HEK293 (cell line): ENCODE data around the gene TLDC2.

Experiments used
- CTCF ChIA-PET: fragments of 350-600 bp; formaldehyde crosslinking; extraction: SDS; loops from one replicate; lab custom pipeline; 2021; ENCODE audit warnings: antibody characterized with exemption; lab: Yijun Ruan, JAX
- POLR2A ChIA-PET: fragments of 300-600 bp; formaldehyde crosslinking; extraction: SDS; loops from one replicate; lab custom pipeline; 2020; ENCODE audit warnings: antibody characterized with exemption, inconsistent platforms; lab: Yijun Ruan, JAX
- H3K27ac ChIP-seq: fragments of 200-500 bp; sonication (Bioruptor generic); 2 replicates; pipeline ENCODE4 v1.5.1; 2014; ENCODE audit warnings: low read depth, low read length, control low read depth, inconsistent platforms; ENCODE audit errors: extremely low read depth
- H3K36me3 ChIP-seq, 2 experiments: fragments of 200-500 bp in 1 of 2; sonication (Bioruptor generic) in 1 of 2; 1 replicate in 1 of 2; 2 replicates in 1 of 2; pipeline ENCODE4 v1.5.1; 2014 to 2017; ENCODE audit warnings: inconsistent platforms in 2 of 2, low read length in 2 of 2; ENCODE audit not compliant: control insufficient read depth in 2 of 2, insufficient read depth in 1 of 2
- H3K4me1 ChIP-seq: fragments of 200-500 bp; sonication (Bioruptor generic); 2 replicates; pipeline ENCODE4 v1.5.1; 2014; ENCODE audit warnings: mild to moderate bottlenecking, low read length, inconsistent platforms; ENCODE audit not compliant: control insufficient read depth, insufficient read depth
- H3K4me3 ChIP-seq: 2 replicates; pipeline ENCODE4 v1.5.1; 2011; ENCODE audit warnings: low read depth, mild to moderate bottlenecking, control low read depth, low read length, moderate library complexity
- H3K9me3 ChIP-seq: fragments of 200-500 bp; sonication (Bioruptor generic); 2 replicates; pipeline ENCODE4 v1.5.1; 2014; ENCODE audit warnings: low read depth, low read length, inconsistent platforms; ENCODE audit not compliant: control insufficient read depth, insufficient read depth
- BCL11A ChIP-seq: fragments of 450-650 bp; formaldehyde crosslinking; IDR thresholded peaks from 2 replicates; pipeline ENCODE4 v1.5.1; 2016; ENCODE audit warnings: low read depth, missing biosample characterization, missing genetic modification characterization
- BCL11B ChIP-seq: fragments of 450-650 bp; formaldehyde crosslinking; IDR thresholded peaks from 2 replicates; pipeline ENCODE4 v1.5.1; 2016; ENCODE audit warnings: low read depth, missing biosample characterization, missing genetic modification characterization
- EGR2 ChIP-seq: fragments of 450-650 bp; formaldehyde crosslinking; IDR thresholded peaks from 2 replicates; pipeline ENCODE4 v1.5.1; 2016; ENCODE audit warnings: low read depth, missing biosample characterization, missing genetic modification characterization
- KLF7 ChIP-seq: fragments of 450-650 bp; formaldehyde crosslinking; IDR thresholded peaks from 2 replicates; pipeline ENCODE4 v1.5.1; 2016; ENCODE audit warnings: missing biosample characterization, missing genetic modification characterization, borderline replicate concordance
- KLF8 ChIP-seq: fragments of 450-650 bp; formaldehyde crosslinking; IDR thresholded peaks from 2 replicates; pipeline ENCODE4 v1.5.1; 2016; ENCODE audit warnings: missing biosample characterization, missing genetic modification characterization
- OSR2 ChIP-seq: fragments of 450-650 bp; formaldehyde crosslinking; IDR thresholded peaks from 2 replicates; pipeline ENCODE4 v1.5.1; 2016; ENCODE audit warnings: missing biosample characterization, missing genetic modification characterization
- TSHZ1 ChIP-seq: fragments of 450-650 bp; formaldehyde crosslinking; IDR thresholded peaks from 2 replicates; pipeline ENCODE4 v1.5.1; 2016; ENCODE audit warnings: missing biosample characterization, missing genetic modification characterization, borderline replicate concordance
- YY2 ChIP-seq: fragments of 450-650 bp; formaldehyde crosslinking; IDR thresholded peaks from 2 replicates; pipeline ENCODE4 v1.5.1; 2016; ENCODE audit warnings: missing biosample characterization, missing genetic modification characterization
- ZIC2 ChIP-seq: fragments of 450-650 bp; formaldehyde crosslinking; IDR thresholded peaks from 2 replicates; pipeline ENCODE4 v1.5.1; 2016; ENCODE audit warnings: missing biosample characterization, missing genetic modification characterization
- ZNF114 ChIP-seq: fragments of 450-650 bp; formaldehyde crosslinking; IDR thresholded peaks from 2 replicates; pipeline ENCODE4 v1.5.0; 2017; ENCODE audit warnings: missing biosample characterization, missing genetic modification characterization
- ZNF121 ChIP-seq: fragments of 450-650 bp; formaldehyde crosslinking; IDR thresholded peaks from 2 replicates; pipeline ENCODE4 v1.5.1; 2016; ENCODE audit warnings: missing biosample characterization, missing genetic modification characterization
- ZNF133 ChIP-seq: fragments of 450-650 bp; formaldehyde crosslinking; IDR thresholded peaks from 2 replicates; pipeline ENCODE4 v1.5.1; 2016; ENCODE audit warnings: missing biosample characterization, missing genetic modification characterization
- ZNF174 ChIP-seq: fragments of 450-650 bp; formaldehyde crosslinking; IDR thresholded peaks from 2 replicates; pipeline ENCODE4 v1.5.0; 2017; ENCODE audit warnings: missing biosample characterization, mild to moderate bottlenecking, missing genetic modification characterization
- ZNF354C ChIP-seq: fragments of 450-650 bp; formaldehyde crosslinking; IDR thresholded peaks from 2 replicates; pipeline ENCODE4 v1.5.1; 2016; ENCODE audit warnings: missing biosample characterization, missing genetic modification characterization, low read depth, borderline replicate concordance
- ZNF398 ChIP-seq: fragments of 450-650 bp; formaldehyde crosslinking; IDR thresholded peaks from 2 replicates; pipeline ENCODE4 v1.5.1; 2017; ENCODE audit warnings: missing biosample characterization, missing genetic modification characterization
- ZNF488 ChIP-seq: fragments of 450-650 bp; formaldehyde crosslinking; IDR thresholded peaks from 2 replicates; pipeline ENCODE4 v1.5.1; 2016; ENCODE audit warnings: missing biosample characterization, missing genetic modification characterization
- ZNF549 ChIP-seq: fragments of 450-650 bp; IDR thresholded peaks from 2 replicates; pipeline ENCODE4 v1.5.1; 2018; ENCODE audit warnings: missing biosample characterization, missing genetic modification characterization, mild to moderate bottlenecking, inconsistent platforms, moderate library complexity
- ZNF560 ChIP-seq: fragments of 450-650 bp; formaldehyde crosslinking; IDR thresholded peaks from 2 replicates; pipeline ENCODE4 v1.5.1; 2017; ENCODE audit warnings: missing biosample characterization, missing genetic modification characterization, borderline replicate concordance
- ZNF600 ChIP-seq: fragments of 450-650 bp; formaldehyde crosslinking; IDR thresholded peaks from 2 replicates; pipeline ENCODE4 v1.5.1; 2016; ENCODE audit warnings: missing biosample characterization, missing genetic modification characterization
- ZNF624 ChIP-seq: fragments of 450-650 bp; formaldehyde crosslinking; IDR thresholded peaks from 2 replicates; pipeline ENCODE4 v1.5.1; 2017; ENCODE audit warnings: missing biosample characterization, missing genetic modification characterization
- ZNF629 ChIP-seq: fragments of 450-650 bp; formaldehyde crosslinking; IDR thresholded peaks from 2 replicates; pipeline ENCODE4 v1.5.1; 2017; ENCODE audit warnings: missing biosample characterization, missing genetic modification characterization
- ZNF639 ChIP-seq: fragments of 450-650 bp; formaldehyde crosslinking; IDR thresholded peaks from 2 replicates; pipeline ENCODE4 v1.5.1; 2016; ENCODE audit warnings: missing biosample characterization, missing genetic modification characterization
- ZNF768 ChIP-seq: fragments of 450-650 bp; formaldehyde crosslinking; IDR thresholded peaks from 2 replicates; pipeline ENCODE4 v1.5.1; 2018; ENCODE audit warnings: missing biosample characterization, mild to moderate bottlenecking, missing genetic modification characterization
- ZSCAN30 ChIP-seq: fragments of 450-650 bp; IDR thresholded peaks from 2 replicates; pipeline ENCODE4 v1.5.1; 2018; ENCODE audit warnings: missing biosample characterization, mild to moderate bottlenecking, missing genetic modification characterization, moderate library complexity
- TF ChIP-seq, protein P1 (sequence below): fragments of 450-650 bp; formaldehyde crosslinking; IDR thresholded peaks from 2 replicates; pipeline ENCODE4 v1.5.1; 2016; ENCODE audit warnings: missing biosample characterization, missing genetic modification characterization

Gene TLDC2

GRCh38 chr20:36881331-36881730 lies 5.4 kb downstream of the TLDC2 start:
- H3K27ac ChIP-seq, result no peak overlapping the region
- no peak overlapping the region for H3K4me3 ChIP-seq
- TF ChIP-seq KLF7 (tag by site-specific recombination) (no peak), ZNF398 (tag by site-specific recombination) (no peak), ZNF624 (tag by site-specific recombination) (no peak), ZNF133 (no peak), ZNF114 (no peak), ZSCAN30 (no peak), BCL11B (no peak), OSR2 (tag by site-specific recombination) (no peak), ZNF354C (no peak), ZNF768 (tag by site-specific recombination) (no peak), BCL11A (tag by site-specific recombination) (no peak), ZNF560 (tag by site-specific recombination) (no peak), YY2 (tag by site-specific recombination) (no peak), ZNF121 (tag by site-specific recombination) (no peak), ZNF549 (tag by site-specific recombination) (no peak), ZNF174 (tag by site-specific recombination) (no peak)
- TF ChIP-seq, protein P1, sequence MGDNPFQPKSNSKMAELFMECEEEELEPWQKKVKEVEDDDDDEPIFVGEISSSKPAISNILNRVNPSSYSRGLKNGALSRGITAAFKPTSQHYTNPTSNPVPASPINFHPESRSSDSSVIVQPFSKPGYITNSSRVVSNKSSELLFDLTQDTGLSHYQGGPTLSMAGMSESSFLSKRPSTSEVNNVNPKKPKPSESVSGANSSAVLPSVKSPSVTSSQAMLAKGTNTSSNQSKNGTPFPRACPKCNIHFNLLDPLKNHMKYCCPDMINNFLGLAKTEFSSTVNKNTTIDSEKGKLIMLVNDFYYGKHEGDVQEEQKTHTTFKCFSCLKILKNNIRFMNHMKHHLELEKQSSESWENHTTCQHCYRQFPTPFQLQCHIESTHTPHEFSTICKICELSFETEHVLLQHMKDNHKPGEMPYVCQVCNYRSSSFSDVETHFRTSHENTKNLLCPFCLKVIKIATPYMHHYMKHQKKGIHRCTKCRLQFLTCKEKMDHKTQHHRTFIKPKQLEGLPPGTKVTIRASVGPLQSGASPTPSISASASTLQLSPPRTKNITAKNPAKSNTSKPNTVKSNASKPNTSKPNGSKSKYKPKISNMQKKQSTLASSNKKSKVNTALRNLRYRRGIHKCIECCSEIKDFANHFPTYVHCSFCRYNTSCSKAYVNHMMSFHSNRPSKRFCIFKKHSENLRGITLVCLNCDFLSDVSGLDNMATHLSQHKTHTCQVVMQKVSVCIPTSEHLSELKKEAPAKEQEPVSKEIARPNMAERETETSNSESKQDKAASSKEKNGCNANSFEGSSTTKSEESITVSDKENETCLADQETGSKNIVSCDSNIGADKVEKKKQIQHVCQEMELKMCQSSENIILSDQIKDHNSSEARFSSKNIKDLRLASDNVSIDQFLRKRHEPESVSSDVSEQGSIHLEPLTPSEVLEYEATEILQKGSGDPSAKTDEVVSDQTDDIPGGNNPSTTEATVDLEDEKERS (tag by site-specific recombination), result no peak
- TF ChIP-seq, all 188 proteins: peak for 0
- ChIA-PET CTCF (interaction anchor here (0.5 to 1.2 kb wide), 2 partner anchors 255 to 269 kb away, joined by 3 read pairs; no protein-coding TSS in a partner anchor), POLR2A (no interaction called here)
- no peaks in the 10 kb centered on the region for H3K9me3 ChIP-seq
- H3K36me3 ChIP-seq, result no peaks in the 10 kb centered on the region; a peak in 1 of 3 replicates
- no peaks in the 10 kb centered on the region; the same call in 1 of the 2 replicates for H3K4me1 ChIP-seq

- ChIA-PET CTCF (interaction anchor here (0.5 to 1.3 kb wide), 4 partner anchors 73 to 269 kb away, joined by 3 to 4 read pairs (median 3); no protein-coding TSS in a partner anchor), POLR2A (no interaction called here)
- TF ChIP-seq OSR2 (tag by site-specific recombination) (0 out of 2 replicates have a peak, but pooled peaks have one; percentile 7), ZNF600 (peak; percentile 77), ZNF639 (tag by site-specific recombination) (peak; percentile 28; the same call in 1 of the 2 replicates), TSHZ1 (tag by site-specific recombination) (peak; percentile 89; the same call in 1 of the 2 replicates), EGR2 (tag by site-specific recombination) (peak; percentile 88), ZNF629 (tag by site-specific recombination) (peak; percentile 47; the same call in 1 of the 2 replicates), KLF8 (tag by site-specific recombination) (0 out of 2 replicates have a peak, but pooled peaks have one; percentile 34), ZNF488 (no peak), ZIC2 (tag by site-specific recombination) (no peak)
Measured at GRCh38 chr20:36881888-36882287, 6.0 kb downstream of the TLDC2 start.

More at GRCh38 chr20:36881888-36882287, 6.0 kb downstream of the TLDC2 start:
- Histone ChIP-seq H3K4me3 (no peak overlapping the region), H3K27ac (no peak overlapping the region), H3K9me3 (no peaks in the 10 kb centered on the region), H3K36me3 (no peaks in the 10 kb centered on the region; a peak in 1 of 3 replicates), H3K4me1 (no peaks in the 10 kb centered on the region; the same call in none of the 2 replicates)
